ENCODE measurements around the gene HSPG2.

The HSPG2 gene

GRCh38 chr1:21863981-21864380, 73.1 kb downstream of the HSPG2 start:
- no peak for TF ChIP-seq CTCF (IDR thresholded peaks at IDR 0.05; ENCODE audit: extremely low read depth, insufficient read depth, missing control alignments)
- no peak for DNase-seq (ENCODE audit: low spot score)
- in situ Hi-C loops (cut with MboI; ENCODE audit: low pct_unique_long_range_greater_than_20kb, low sequenced_read_pairs, unreplicated experiment), result no loop called here

GRCh38 chr1:21861602-21862429, 75.3 kb downstream of the HSPG2 start:
- no peak for DNase-seq (ENCODE audit: low spot score)
- no peak for TF ChIP-seq CTCF (IDR thresholded peaks at IDR 0.05; ENCODE audit: extremely low read depth, insufficient read depth, missing control alignments)
- in situ Hi-C loops (cut with MboI; ENCODE audit: low pct_unique_long_range_greater_than_20kb, low sequenced_read_pairs, unreplicated experiment), result no loop called here

GRCh38 chr1:21860971-21861370, 76.1 kb downstream of the HSPG2 start:
- no peak for DNase-seq (ENCODE audit: low spot score)
- in situ Hi-C loops (cut with MboI; ENCODE audit: low pct_unique_long_range_greater_than_20kb, low sequenced_read_pairs, unreplicated experiment), result no loop called here

GRCh38 chr1:21859669-21860179, 77.4 kb downstream of the HSPG2 start:
- TF ChIP-seq CTCF (IDR thresholded peaks at IDR 0.05; ENCODE audit: extremely low read depth, insufficient read depth, missing control alignments), result no peak
- in situ Hi-C loops (cut with MboI; ENCODE audit: low pct_unique_long_range_greater_than_20kb, low sequenced_read_pairs, unreplicated experiment), result no loop called here
- no peak for DNase-seq (ENCODE audit: low spot score)

More at GRCh38 chr1:21860971-21861370, 76.1 kb downstream of the HSPG2 start:
- no peak for TF ChIP-seq CTCF (IDR thresholded peaks at IDR 0.05; ENCODE audit: extremely low read depth, insufficient read depth, missing control alignments)

- no peak for DNase-seq (ENCODE audit: low spot score)
- in situ Hi-C loops (cut with MboI; ENCODE audit: low pct_unique_long_range_greater_than_20kb, low sequenced_read_pairs, unreplicated experiment), result no loop called here
- no peak for TF ChIP-seq CTCF (IDR thresholded peaks at IDR 0.05; ENCODE audit: extremely low read depth, insufficient read depth, missing control alignments)
These were observed 79.1 kb downstream of the HSPG2 start for GRCh38 chr1:21857840-21858670.

GRCh38 chr1:21857142-21857839, 79.8 kb downstream of the HSPG2 start:
- DNase-seq (ENCODE audit: low spot score), result no peak
- in situ Hi-C loops (cut with MboI; ENCODE audit: low pct_unique_long_range_greater_than_20kb, low sequenced_read_pairs, unreplicated experiment), result no loop called here
- no peak for TF ChIP-seq CTCF (IDR thresholded peaks at IDR 0.05; ENCODE audit: extremely low read depth, insufficient read depth, missing control alignments)

Data from GM13977 (cell line).